ENCODE measurements around the gene TCF7L2.

TCF7L2 gene

GRCh38 chr10:113003052-113003451 is 53.0 kb downstream of the TCF7L2 start:
- no peaks in the 10 kb centered on the region for H3K4me1 ChIP-seq (ENCODE audit: control insufficient read depth, insufficient read depth, low read length)
- H3K4me3 ChIP-seq (ENCODE audit: low read length) = no peak overlapping the region
- H3K9me3 ChIP-seq (replicated peaks; ENCODE audit: low read length) = no peaks in the 10 kb centered on the region
- peaks cover 3% of the 10 kb centered on the region for H3K36me3 ChIP-seq (ENCODE audit: insufficient read depth, low read length)
- no peak overlapping the region for H3K4me2 ChIP-seq (ENCODE audit: low read length)
- H3K9ac ChIP-seq (ENCODE audit: low read depth, low read length) = no peak overlapping the region
- no peaks in the 10 kb centered on the region for H3K27me3 ChIP-seq (ENCODE audit: control insufficient read depth, insufficient read depth, low read length)

GRCh38 chr10:113004069-113004618 is 54.1 kb downstream of the TCF7L2 start:
- Histone ChIP-seq H3K36me3 (ENCODE audit: insufficient read depth, low read length) (peaks cover 3% of the 10 kb centered on the region), H3K4me1 (ENCODE audit: control insufficient read depth, insufficient read depth, low read length) (no peaks in the 10 kb centered on the region), H3K9me3 (replicated peaks; ENCODE audit: low read length) (no peaks in the 10 kb centered on the region), H3K4me3 (ENCODE audit: low read length) (no peak overlapping the region), H3K9ac (ENCODE audit: low read depth, low read length) (no peak overlapping the region), H3K4me2 (ENCODE audit: low read length) (no peak overlapping the region), H3K27me3 (ENCODE audit: control insufficient read depth, insufficient read depth, low read length) (no peaks in the 10 kb centered on the region)

- H3K27me3 ChIP-seq (ENCODE audit: control insufficient read depth, insufficient read depth, low read length) = no peaks in the 10 kb centered on the region
- no peak overlapping the region for H3K9ac ChIP-seq (ENCODE audit: low read depth, low read length)
- no peak overlapping the region for H3K4me2 ChIP-seq (ENCODE audit: low read length)
- peaks cover 3% of the 10 kb centered on the region for H3K36me3 ChIP-seq (ENCODE audit: insufficient read depth, low read length)
- no peaks in the 10 kb centered on the region for H3K9me3 ChIP-seq (replicated peaks; ENCODE audit: low read length)
- no peaks in the 10 kb centered on the region for H3K4me1 ChIP-seq (ENCODE audit: control insufficient read depth, insufficient read depth, low read length)
- no peak overlapping the region for H3K4me3 ChIP-seq (ENCODE audit: low read length)
These were observed 55.3 kb downstream of the TCF7L2 start for GRCh38 chr10:113005380-113005779.

GRCh38 chr10:113006656-113007342 is 56.8 kb downstream of the TCF7L2 start:
- no peak overlapping the region for H3K9ac ChIP-seq (ENCODE audit: low read depth, low read length)
- no peak overlapping the region for H3K4me2 ChIP-seq (ENCODE audit: low read length)
- H3K27me3 ChIP-seq (ENCODE audit: control insufficient read depth, insufficient read depth, low read length) = no peaks in the 10 kb centered on the region
- no peak overlapping the region for H3K4me3 ChIP-seq (ENCODE audit: low read length)
- peaks cover 3% of the 10 kb centered on the region for H3K36me3 ChIP-seq (ENCODE audit: insufficient read depth, low read length)
- no peaks in the 10 kb centered on the region for H3K4me1 ChIP-seq (ENCODE audit: control insufficient read depth, insufficient read depth, low read length)
- no peaks in the 10 kb centered on the region for H3K9me3 ChIP-seq (replicated peaks; ENCODE audit: low read length)

- H3K4me3 ChIP-seq (ENCODE audit: low read length) = no peak overlapping the region
These were observed 57.3 kb downstream of the TCF7L2 start for GRCh38 chr10:113007343-113007771.

GRCh38 chr10:113007821-113008220 is 57.8 kb downstream of the TCF7L2 start:
- Histone ChIP-seq H3K4me3 (ENCODE audit: low read length) (no peak overlapping the region), H3K4me1 (ENCODE audit: control insufficient read depth, insufficient read depth, low read length) (no peaks in the 10 kb centered on the region), H3K9me3 (replicated peaks; ENCODE audit: low read length) (no peaks in the 10 kb centered on the region), H3K4me2 (ENCODE audit: low read length) (no peak overlapping the region), H3K36me3 (ENCODE audit: insufficient read depth, low read length) (peaks cover 3% of the 10 kb centered on the region), H3K27me3 (ENCODE audit: control insufficient read depth, insufficient read depth, low read length) (no peaks in the 10 kb centered on the region), H3K9ac (ENCODE audit: low read depth, low read length) (no peak overlapping the region)

More at GRCh38 chr10:113007343-113007771, 57.3 kb downstream of the TCF7L2 start:
- Histone ChIP-seq H3K9ac (ENCODE audit: low read depth, low read length) (no peak overlapping the region), H3K9me3 (replicated peaks; ENCODE audit: low read length) (no peaks in the 10 kb centered on the region), H3K36me3 (ENCODE audit: insufficient read depth, low read length) (peaks cover 3% of the 10 kb centered on the region), H3K27me3 (ENCODE audit: control insufficient read depth, insufficient read depth, low read length) (no peaks in the 10 kb centered on the region), H3K4me1 (ENCODE audit: control insufficient read depth, insufficient read depth, low read length) (no peaks in the 10 kb centered on the region), H3K4me2 (ENCODE audit: low read length) (no peak overlapping the region)

GRCh38 chr10:113011592-113012374 is 61.7 kb downstream of the TCF7L2 start:
- no peak overlapping the region for H3K4me2 ChIP-seq (ENCODE audit: low read length)
- no peak overlapping the region for H3K4me3 ChIP-seq (ENCODE audit: low read length)
- H3K9ac ChIP-seq (ENCODE audit: low read depth, low read length) = no peak overlapping the region
- H3K27me3 ChIP-seq (ENCODE audit: control insufficient read depth, insufficient read depth, low read length) = no peaks in the 10 kb centered on the region
- H3K36me3 ChIP-seq (ENCODE audit: insufficient read depth, low read length) = no peaks in the 10 kb centered on the region
- H3K4me1 ChIP-seq (ENCODE audit: control insufficient read depth, insufficient read depth, low read length) = no peaks in the 10 kb centered on the region
- no peaks in the 10 kb centered on the region for H3K9me3 ChIP-seq (replicated peaks; ENCODE audit: low read length)

- H3K9ac ChIP-seq (ENCODE audit: low read depth, low read length) = no peak overlapping the region
- peaks cover 4% of the 10 kb centered on the region for H3K4me1 ChIP-seq (ENCODE audit: control insufficient read depth, insufficient read depth, low read length)
- H3K36me3 ChIP-seq (ENCODE audit: insufficient read depth, low read length) = no peaks in the 10 kb centered on the region
These were observed 65.2 kb downstream of the TCF7L2 start for GRCh38 chr10:113015201-113015600.

GRCh38 chr10:113017376-113017775 is 67.3 kb downstream of the TCF7L2 start:
- peaks cover 15% of the 10 kb centered on the region for H3K4me1 ChIP-seq (ENCODE audit: control insufficient read depth, insufficient read depth, low read length)
- no peaks in the 10 kb centered on the region for H3K36me3 ChIP-seq (ENCODE audit: insufficient read depth, low read length)
- H3K4me2 ChIP-seq (ENCODE audit: low read length) = no peak overlapping the region
- H3K27me3 ChIP-seq (ENCODE audit: control insufficient read depth, insufficient read depth, low read length) = no peaks in the 10 kb centered on the region
- H3K4me3 ChIP-seq (ENCODE audit: low read length) = no peak overlapping the region
- no peaks in the 10 kb centered on the region for H3K9me3 ChIP-seq (replicated peaks; ENCODE audit: low read length)
- no peak overlapping the region for H3K9ac ChIP-seq (ENCODE audit: low read depth, low read length)

More at GRCh38 chr10:113015201-113015600, 65.2 kb downstream of the TCF7L2 start:
- no peak overlapping the region for H3K4me2 ChIP-seq (ENCODE audit: low read length)
- no peaks in the 10 kb centered on the region for H3K27me3 ChIP-seq (ENCODE audit: control insufficient read depth, insufficient read depth, low read length)
- no peak overlapping the region for H3K4me3 ChIP-seq (ENCODE audit: low read length)
- no peaks in the 10 kb centered on the region for H3K9me3 ChIP-seq (replicated peaks; ENCODE audit: low read length)

- Histone ChIP-seq H3K4me2 (ENCODE audit: low read length) (no peak overlapping the region), H3K4me1 (ENCODE audit: control insufficient read depth, insufficient read depth, low read length) (peaks cover 15% of the 10 kb centered on the region), H3K36me3 (ENCODE audit: insufficient read depth, low read length) (no peaks in the 10 kb centered on the region), H3K4me3 (ENCODE audit: low read length) (no peak overlapping the region), H3K9me3 (replicated peaks; ENCODE audit: low read length) (no peaks in the 10 kb centered on the region), H3K9ac (ENCODE audit: low read depth, low read length) (no peak overlapping the region), H3K27me3 (ENCODE audit: control insufficient read depth, insufficient read depth, low read length) (no peaks in the 10 kb centered on the region)
These were observed 68.0 kb downstream of the TCF7L2 start for GRCh38 chr10:113018034-113018433.

- Histone ChIP-seq H3K9ac (ENCODE audit: low read depth, low read length) (no peak overlapping the region), H3K9me3 (replicated peaks; ENCODE audit: low read length) (no peaks in the 10 kb centered on the region), H3K27me3 (ENCODE audit: control insufficient read depth, insufficient read depth, low read length) (no peaks in the 10 kb centered on the region), H3K4me3 (ENCODE audit: low read length) (no peak overlapping the region), H3K4me1 (ENCODE audit: control insufficient read depth, insufficient read depth, low read length) (peaks cover 15% of the 10 kb centered on the region), H3K36me3 (ENCODE audit: insufficient read depth, low read length) (no peaks in the 10 kb centered on the region), H3K4me2 (ENCODE audit: low read length) (no peak overlapping the region)
These were observed 69.0 kb downstream of the TCF7L2 start for GRCh38 chr10:113019096-113019495.

Measured in skeletal muscle satellite cell (primary cell).